HG02970 (cell line): ENCODE results near the gene SMC3.
A peak's percentile ranks its signal among the peaks of the same experiment; 100 is the strongest.
"Not testable (repeated sequence)": the region's sequence is repeated elsewhere in the genome, so short reads cannot be mapped to it uniquely, and the experiment has no call there.

Experiments used
- ATAC-seq: cut with Tn5 transposase; IDR thresholded peaks from one replicate; pipeline ENCODE4 v1.9.1; 2021; ENCODE audit warnings: mild to moderate bottlenecking, moderate library complexity, moderate number of reproducible peaks; ENCODE audit not compliant: unreplicated experiment, low FRiP score

Gene SMC3

DNA sequence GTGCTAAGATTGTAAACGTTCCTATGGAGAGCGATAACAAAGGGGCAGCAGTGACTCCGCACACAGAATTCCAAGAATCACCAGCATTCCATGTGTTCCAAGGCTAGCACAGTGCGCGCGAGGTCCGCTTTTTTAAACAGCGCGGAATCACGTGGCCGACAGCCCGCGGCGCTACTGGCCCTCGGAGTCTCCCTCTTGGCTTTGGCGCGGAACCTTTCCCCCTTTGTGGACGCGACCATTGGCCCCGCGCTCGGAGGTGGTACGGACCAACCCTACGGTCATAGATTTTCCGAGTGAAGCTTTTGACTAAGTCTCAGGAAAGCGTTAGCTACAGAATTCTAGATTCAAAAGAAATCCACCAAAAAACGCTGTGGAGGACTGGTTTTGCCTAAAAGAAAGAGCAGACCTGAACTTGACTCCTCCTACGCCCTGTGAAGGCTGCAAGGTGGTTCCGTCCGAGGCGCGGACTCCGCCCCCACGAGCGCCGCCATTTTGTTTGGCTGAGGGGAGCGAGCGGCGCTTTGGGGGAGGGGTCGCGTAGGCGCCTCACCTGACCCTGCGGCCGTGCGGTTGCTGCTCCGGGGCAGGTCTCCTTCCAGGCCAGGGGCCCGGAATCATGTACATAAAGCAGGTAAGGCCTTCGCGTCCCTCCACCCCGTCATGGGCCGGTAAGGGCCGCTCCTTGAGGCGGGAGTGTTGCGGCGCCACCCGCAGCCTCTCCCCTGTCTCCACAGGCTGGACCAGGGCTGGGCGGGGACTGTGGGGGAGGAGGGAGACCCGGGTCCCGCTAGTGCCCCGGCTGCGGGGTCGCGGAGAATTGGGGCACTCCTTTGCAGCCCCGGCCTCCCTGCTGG lies at the start of gene SMC3:
Gene SMC3, plus strand, starts transcription at position 495 of the 854 bp plus-strand sequence. Its CDS starts 122 bp downstream, at position 617.
- ATAC-seq = peak; percentile 92

DNA sequence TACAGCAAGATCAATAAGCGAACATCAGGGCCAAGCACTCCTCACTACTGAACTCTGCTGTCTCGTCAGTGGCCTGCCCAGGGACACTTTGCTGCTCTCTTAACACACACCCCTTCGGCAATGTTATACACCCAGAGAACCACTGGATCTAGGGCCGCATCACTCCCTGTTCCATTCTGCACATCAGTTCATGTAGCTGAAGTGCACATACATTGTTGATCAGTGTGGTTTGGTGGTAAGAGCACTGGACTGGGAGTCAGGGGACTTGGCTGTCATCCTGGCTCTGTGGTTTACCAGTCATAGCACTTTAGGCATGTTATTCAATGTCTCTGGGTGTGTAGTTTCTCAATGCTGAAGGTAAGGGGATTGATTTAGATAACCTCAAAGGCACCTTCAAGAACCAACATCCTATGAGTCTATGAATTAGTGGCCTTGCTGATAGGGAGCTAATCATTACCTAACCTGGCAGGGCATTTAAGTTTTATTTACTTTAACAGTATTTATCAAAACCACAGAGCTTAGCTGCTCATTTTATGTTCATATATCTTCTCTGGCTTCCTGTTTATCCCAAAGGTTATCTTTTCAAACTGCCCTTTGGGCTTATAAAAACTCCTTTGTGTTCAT lies 45.0 kb upstream of the SMC3 start:
- ATAC-seq = no peak

DNA sequence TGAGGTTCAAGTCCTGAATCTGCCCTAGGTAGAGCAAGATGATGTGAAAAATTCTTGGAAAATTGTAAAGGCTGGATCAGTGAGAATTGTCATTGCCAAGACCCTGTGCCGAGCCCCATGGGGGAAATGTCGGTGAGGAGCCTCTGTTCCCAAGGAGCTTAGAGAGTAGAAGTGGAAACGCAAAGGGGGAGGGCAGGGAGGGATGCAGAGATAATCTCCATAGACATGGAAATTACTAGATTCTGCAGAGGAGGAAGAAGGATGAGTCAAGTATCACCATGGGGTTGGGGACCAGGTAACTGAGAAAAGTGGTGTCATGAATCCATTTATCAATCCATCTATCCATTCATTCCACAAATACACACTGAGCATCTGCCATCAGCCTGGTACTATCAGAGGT lies 43.8 kb upstream of the SMC3 start:
- ATAC-seq = no peak

- no peak for ATAC-seq
Observed at GRCh38 chr10:110524179-110524858, 43.2 kb upstream of the SMC3 start.

DNA sequence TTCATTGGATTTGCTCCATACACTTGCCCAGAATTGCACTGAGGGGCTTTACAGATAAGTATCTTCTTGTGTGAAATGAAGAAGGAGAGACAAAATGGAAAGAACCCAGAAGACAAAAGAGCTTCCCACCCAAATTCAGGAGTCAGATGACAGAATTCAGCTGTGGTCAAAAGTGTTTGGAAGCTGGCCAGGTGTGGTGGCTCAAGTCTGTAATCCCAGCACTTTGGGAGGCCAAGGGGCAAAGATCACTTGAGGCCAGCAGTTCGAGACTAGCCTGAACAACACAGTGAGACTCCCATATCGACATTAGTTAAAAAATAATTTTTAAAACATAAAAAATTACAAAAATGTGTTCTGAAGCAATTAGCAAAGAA lies 42.6 kb upstream of the SMC3 start:
- no peak for ATAC-seq

GRCh38 chr10:110525349-110526260 lies 41.9 kb upstream of the SMC3 start:
- no peak for ATAC-seq

GRCh38 chr10:110527731-110528171 lies 39.7 kb upstream of the SMC3 start:
- no peak for ATAC-seq

DNA sequence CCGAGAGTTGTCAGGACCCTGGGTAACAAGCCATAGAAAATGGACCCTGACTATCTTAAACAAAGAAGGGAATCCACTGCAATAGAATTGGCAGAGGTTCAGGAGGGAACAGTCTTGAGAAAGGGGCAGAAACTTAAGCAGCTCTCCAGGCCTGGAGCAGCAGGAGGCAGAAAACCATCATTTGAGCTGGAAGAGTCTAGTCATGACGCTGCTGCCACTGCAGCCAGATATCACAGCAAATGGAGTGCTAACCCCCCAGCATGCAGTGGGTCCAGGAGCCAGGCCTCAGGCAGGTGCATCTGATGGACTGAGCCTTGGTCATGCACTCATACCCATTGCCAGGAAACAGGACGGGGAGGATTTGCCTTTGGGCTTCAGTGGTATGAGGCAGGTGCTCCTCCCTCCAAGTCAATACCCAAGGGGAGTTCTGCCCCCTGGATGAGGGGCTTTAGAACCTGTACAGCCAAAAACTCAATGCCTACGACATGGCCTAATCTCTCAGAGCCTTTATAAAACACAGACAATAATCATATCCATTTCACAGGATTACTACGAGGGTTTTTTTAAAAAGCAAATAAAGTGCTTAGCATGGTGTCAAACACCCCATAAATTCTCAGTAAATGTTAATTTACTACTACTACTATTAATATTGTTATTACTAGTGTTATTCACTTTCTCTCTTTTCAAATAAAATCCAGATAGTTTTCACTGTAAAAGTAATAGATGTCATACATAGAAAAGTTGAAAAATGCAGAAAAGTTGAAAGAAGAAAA lies 39.1 kb upstream of the SMC3 start:
- no peak for ATAC-seq

- ATAC-seq = not testable (repeated sequence)
Observed at GRCh38 chr10:110528997-110529524, 38.4 kb upstream of the SMC3 start.

- no peak for ATAC-seq
Observed at GRCh38 chr10:110529596-110530011, 37.9 kb upstream of the SMC3 start.

- ATAC-seq = no peak
Observed at GRCh38 chr10:110530131-110530831, 37.2 kb upstream of the SMC3 start.

DNA sequence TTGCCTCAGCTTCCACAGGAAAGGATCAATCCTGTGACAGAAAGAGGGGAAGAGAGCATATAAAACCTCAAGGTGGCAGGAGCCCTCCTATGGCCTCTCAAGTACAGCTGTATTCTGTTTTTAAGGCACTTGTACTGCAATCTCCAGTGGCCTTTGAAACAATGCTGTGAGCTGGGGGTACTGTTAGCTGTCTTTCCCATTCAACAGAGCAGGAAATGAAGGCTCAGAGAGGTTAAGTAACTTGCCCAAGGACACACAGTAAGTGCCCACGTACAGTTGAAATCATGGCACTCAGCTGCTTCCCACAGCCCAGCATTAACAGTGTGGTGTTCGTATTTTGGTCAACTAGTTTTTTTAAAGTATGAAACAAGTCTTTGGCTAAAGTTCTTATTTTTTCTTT lies 35.8 kb upstream of the SMC3 start:
- no peak for ATAC-seq

DNA sequence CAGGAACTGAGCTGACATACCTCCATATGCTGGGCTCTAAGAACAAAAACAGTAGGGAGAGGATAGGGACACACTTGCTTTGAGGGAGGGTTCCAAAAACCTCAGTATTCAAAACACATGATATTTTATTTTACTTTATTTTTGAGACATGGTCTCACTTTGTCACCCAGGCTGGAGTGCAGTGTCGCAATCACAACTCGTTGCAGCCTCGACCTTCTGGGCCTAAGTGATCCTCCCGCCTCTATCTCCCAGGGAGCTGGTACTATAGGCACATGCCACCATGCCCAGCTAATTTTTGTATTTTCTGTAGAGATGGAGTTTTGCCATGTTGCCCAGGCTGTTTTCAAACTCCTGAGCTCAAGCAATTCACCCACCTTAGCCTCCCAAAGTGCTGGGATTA lies 34.9 kb upstream of the SMC3 start:
- ATAC-seq = not testable (repeated sequence)

GRCh38 chr10:110533149-110533548 lies 34.3 kb upstream of the SMC3 start:
- ATAC-seq = no peak

- ATAC-seq = no peak
Observed at GRCh38 chr10:110534571-110534970, 32.9 kb upstream of the SMC3 start.

DNA sequence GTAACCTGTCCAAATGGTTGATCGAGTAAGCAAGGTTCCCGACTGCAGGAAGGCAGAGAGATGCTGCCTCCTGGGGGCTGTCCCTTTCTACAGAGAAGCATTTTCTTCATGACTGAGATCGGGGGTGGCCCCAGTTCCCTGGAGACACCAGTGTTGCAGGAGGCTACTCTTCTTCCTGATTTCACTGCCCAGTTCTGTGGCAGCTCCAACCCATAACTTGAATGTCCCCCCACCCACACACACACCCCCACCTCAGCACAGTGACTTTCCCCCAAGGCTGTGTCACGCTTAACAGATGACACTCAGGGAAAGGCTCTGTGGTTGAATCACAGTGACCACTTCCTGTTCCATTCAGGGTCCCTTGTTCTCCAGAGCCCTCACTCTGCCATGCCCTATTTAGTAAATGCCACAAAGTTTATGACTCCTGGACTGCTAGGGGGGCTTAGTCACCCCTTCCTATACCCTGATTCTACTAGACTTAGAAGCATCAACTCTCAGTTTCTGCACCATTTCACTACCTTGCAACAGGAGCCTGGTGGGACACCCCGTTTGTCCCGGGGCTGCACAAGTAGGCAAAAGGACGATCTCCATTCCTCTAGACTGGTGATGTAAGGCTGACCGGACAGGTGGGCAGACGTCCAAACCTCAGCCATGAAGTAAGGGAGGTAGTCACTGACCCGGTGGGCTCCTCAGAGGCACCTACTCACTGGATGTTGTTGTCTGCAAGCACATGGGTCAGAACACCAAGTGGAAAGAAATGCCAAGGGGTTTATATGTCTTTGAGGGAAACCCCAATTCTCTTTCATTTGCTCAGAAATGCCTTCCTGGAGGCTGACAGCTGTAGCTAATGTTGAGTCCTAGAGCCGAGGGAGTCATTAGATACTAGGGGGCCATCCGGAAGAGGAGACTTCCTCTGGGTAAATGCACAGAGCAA lies 31.3 kb upstream of the SMC3 start:
- ATAC-seq = peak; percentile 65

- no peak for ATAC-seq
Observed at GRCh38 chr10:110539091-110539490, 28.4 kb upstream of the SMC3 start.

DNA sequence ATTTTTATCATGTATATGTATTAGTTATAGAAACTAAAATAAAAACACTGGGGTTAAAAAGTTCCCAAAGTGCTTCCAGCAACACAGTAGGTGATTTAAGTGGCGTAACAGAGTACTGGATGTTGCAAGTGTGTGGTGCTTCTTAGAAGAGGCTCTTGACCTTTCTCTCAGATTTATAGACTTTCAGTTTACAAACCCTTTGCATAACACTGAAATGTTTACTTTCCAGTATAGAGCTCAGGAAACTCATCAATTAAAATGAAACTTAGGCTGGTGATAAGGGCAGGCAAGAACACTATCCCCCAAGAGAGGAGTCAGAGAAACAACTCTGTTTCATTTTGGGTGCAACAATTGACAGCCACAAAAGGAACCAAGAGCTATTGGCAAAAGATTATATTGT lies 27.5 kb upstream of the SMC3 start:
- no peak for ATAC-seq
